ENCODE data around the gene CLIC4. TPM values are rescaled to one million over a fixed set of nuclear protein-coding genes. Genes with fewer than 3 reads are reported as not detected.

Gene CLIC4
- total RNA-seq, 2 donors from 2014 or later = 77.2 to 124 TPM

GRCh38 chr1:24707687-24708086, 37.6 kb upstream of the CLIC4 start:
- H3K36me3 ChIP-seq = no peaks in the 10 kb centered on the region
- H3K9me3 ChIP-seq = no peaks in the 10 kb centered on the region
- H3K27me3 ChIP-seq (replicated peaks; ENCODE audit: insufficient read depth) = no peaks in the 10 kb centered on the region
- intact Hi-C loops (cut with DNase I) = no loop called here
- H3K4me3 ChIP-seq = no peak overlapping the region
- H3K27ac ChIP-seq = no peak overlapping the region
- WGBS = 94% methylated on average over 4 of the region's 4 CpGs
- TF ChIP-seq CTCF (IDR thresholded peaks at IDR 0.05) (no peak), POLR2A (IDR thresholded peaks at IDR 0.05) (no peak), POLR2AphosphoS5 (IDR thresholded peaks at IDR 0.05) (no peak)
- no peaks in the 10 kb centered on the region for H3K4me1 ChIP-seq (replicated peaks)
- no peak for DNase-seq (ENCODE audit: low spot score)

- Histone ChIP-seq H3K9me3 (no peaks in the 10 kb centered on the region), H3K4me1 (replicated peaks) (no peaks in the 10 kb centered on the region), H3K27ac (no peak overlapping the region), H3K4me3 (no peak overlapping the region), H3K36me3 (no peaks in the 10 kb centered on the region), H3K27me3 (replicated peaks; ENCODE audit: insufficient read depth) (no peaks in the 10 kb centered on the region)
- TF ChIP-seq CTCF (IDR thresholded peaks at IDR 0.05) (no peak), POLR2AphosphoS5 (IDR thresholded peaks at IDR 0.05) (no peak)
- DNase-seq (ENCODE audit: low spot score) = no peak
- intact Hi-C loops (cut with DNase I) = no loop called here
- 91% methylated on average over 4 of the region's 4 CpGs for WGBS
Measured at GRCh38 chr1:24708938-24709337, 36.3 kb upstream of the CLIC4 start.

GRCh38 chr1:24709791-24710441, 35.3 kb upstream of the CLIC4 start:
- WGBS = 72% methylated on average over 5 of the region's 5 CpGs
- no peaks in the 10 kb centered on the region for H3K4me1 ChIP-seq (replicated peaks)
- H3K36me3 ChIP-seq = no peaks in the 10 kb centered on the region
- intact Hi-C loops (cut with DNase I) = no loop called here
- no peak overlapping the region for H3K27ac ChIP-seq
- no peak overlapping the region for H3K4me3 ChIP-seq
- H3K27me3 ChIP-seq (replicated peaks; ENCODE audit: insufficient read depth) = no peaks in the 10 kb centered on the region
- H3K9me3 ChIP-seq = no peaks in the 10 kb centered on the region
- no peak for TF ChIP-seq POLR2A (IDR thresholded peaks at IDR 0.05)
- no peak for TF ChIP-seq CTCF (IDR thresholded peaks at IDR 0.05)
- TF ChIP-seq POLR2AphosphoS5 (IDR thresholded peaks at IDR 0.05) = no peak
- no peak for DNase-seq (ENCODE audit: low spot score)

GRCh38 chr1:24711329-24711728, 33.9 kb upstream of the CLIC4 start:
- H3K27ac ChIP-seq = no peak overlapping the region
- WGBS = 90% methylated on average over 4 of the region's 4 CpGs
- no peak overlapping the region for H3K4me3 ChIP-seq
- no peaks in the 10 kb centered on the region for H3K36me3 ChIP-seq
- intact Hi-C loops (cut with DNase I) = no loop called here
- no peak for TF ChIP-seq POLR2A (IDR thresholded peaks at IDR 0.05)
- no peak for TF ChIP-seq POLR2AphosphoS5 (IDR thresholded peaks at IDR 0.05)
- no peaks in the 10 kb centered on the region for H3K4me1 ChIP-seq (replicated peaks)
- no peak for DNase-seq (ENCODE audit: low spot score)
- no peaks in the 10 kb centered on the region for H3K9me3 ChIP-seq
- no peaks in the 10 kb centered on the region for H3K27me3 ChIP-seq (replicated peaks; ENCODE audit: insufficient read depth)

GRCh38 chr1:24713176-24713575, 32.1 kb upstream of the CLIC4 start:
- WGBS = 95% methylated on average over 4 of the region's 4 CpGs
- H3K4me3 ChIP-seq = no peak overlapping the region

More at GRCh38 chr1:24713176-24713575, 32.1 kb upstream of the CLIC4 start:
- DNase-seq (ENCODE audit: low spot score) = no peak
- Histone ChIP-seq H3K36me3 (no peaks in the 10 kb centered on the region), H3K27ac (no peak overlapping the region), H3K27me3 (replicated peaks; ENCODE audit: insufficient read depth) (no peaks in the 10 kb centered on the region), H3K4me1 (replicated peaks) (no peaks in the 10 kb centered on the region), H3K9me3 (no peaks in the 10 kb centered on the region)
- intact Hi-C loops (cut with DNase I) = no loop called here
- TF ChIP-seq POLR2AphosphoS5 (IDR thresholded peaks at IDR 0.05) (no peak), POLR2A (IDR thresholded peaks at IDR 0.05) (no peak), CTCF (IDR thresholded peaks at IDR 0.05) (no peak)
